ENCODE data around the gene AXL.

AXL gene

GRCh38 chr19:41308450-41309179 is 89.6 kb downstream of the AXL start:
- DNase-seq (ENCODE audit: low read depth), result peak; percentile 98

- no peak for DNase-seq (ENCODE audit: low read depth)
Measured at GRCh38 chr19:41309180-41310032, 90.4 kb downstream of the AXL start.

GRCh38 chr19:41310033-41310831 is 91.2 kb downstream of the AXL start, which contains the start of gene CCDC97:
TSS of gene CCDC97 (plus strand) at chr19:41310172. CDS start at chr19:41310311, 139 bp downstream.
- DNase-seq (ENCODE audit: low read depth), result peak; percentile 84

- no peak for DNase-seq (ENCODE audit: low read depth)
Measured at GRCh38 chr19:41311072-41311471, 92.0 kb downstream of the AXL start.

Data from activated T-cell treated with anti-CD3 and anti-CD28 coated beads for 1 hour (primary cell).